MM.1S (cell line): ENCODE measurements around the gene HDAC1.

Experiments used
- CTCF ChIP-seq: fragments of 300-600 bp; sonication (generic); IDR thresholded peaks from 2 replicates; pipeline ENCODE4 v1.5.1; 2016; ENCODE audit warnings: antibody characterized with exemption, low read length, mixed read lengths
- EZH2phosphoT487 ChIP-seq: fragments of 300-600 bp; sonication (generic); IDR thresholded peaks from 2 replicates; pipeline ENCODE4 v1.6.1; 2018; ENCODE audit warnings: antibody characterized with exemption, low read length

GRCh38 chr1:32339363-32339978, 47.6 kb downstream of the HDAC1 start:
- no peak for TF ChIP-seq CTCF
- no peak for TF ChIP-seq EZH2phosphoT487
